Osteocyte (in vitro differentiated cells): ENCODE data around the gene TTLL4. TPM values are rescaled to one million over a fixed set of nuclear protein-coding genes. Genes with fewer than 3 reads are reported as not detected.

Source experiments
- DNase-seq: peaks from one replicate; pipeline ENCODE4 v3.0.0; 2021; ENCODE audit warnings: mixed read lengths; ENCODE audit not compliant: unreplicated experiment; ENCODE audit errors: extremely low spot score
- H3K27ac Mint-ChIP-seq: one replicate; pipeline ENCODE4 v1.8.0; 2021; ENCODE audit warnings: mild to moderate bottlenecking, mixed read lengths; ENCODE audit not compliant: unreplicated experiment
- H3K27me3 Mint-ChIP-seq: one replicate; pipeline ENCODE4 v1.8.0; 2021; ENCODE audit warnings: mixed read lengths; ENCODE audit not compliant: unreplicated experiment
- H3K36me3 Mint-ChIP-seq: one replicate; pipeline ENCODE4 v1.8.0; 2021; ENCODE audit warnings: mixed read lengths; ENCODE audit not compliant: unreplicated experiment
- H3K4me1 Mint-ChIP-seq: one replicate; pipeline ENCODE4 v1.8.0; 2021; ENCODE audit warnings: mixed read lengths; ENCODE audit not compliant: unreplicated experiment
- H3K4me3 Mint-ChIP-seq: one replicate; pipeline ENCODE4 v1.8.0; 2021; ENCODE audit warnings: mild to moderate bottlenecking, moderate library complexity, mixed read lengths; ENCODE audit not compliant: unreplicated experiment
- H3K9me3 Mint-ChIP-seq: one replicate; pipeline ENCODE4 v1.8.0; 2021; ENCODE audit warnings: mixed read lengths; ENCODE audit not compliant: unreplicated experiment
- total RNA-seq: library from RNA; stranded (reverse); gene quantifications from 2 replicates; pipeline ENCODE4 v1.2.1, GENCODE V29; 2021
- TF ChIP-seq, protein P1 (sequence below): fragments of 200-600 bp; sonication (generic); IDR thresholded peaks from 2 replicates; pipeline ENCODE4 v1.5.0; 2021; ENCODE audit warnings: antibody characterized with exemption, mild to moderate bottlenecking, moderate library complexity

TTLL4 gene
- total RNA-seq, 1 donor from 2014 or later = 28.6 TPM

GRCh38 chr2:218782528-218782844 lies 71.9 kb downstream of the TTLL4 start:
- TF ChIP-seq, protein P1, sequence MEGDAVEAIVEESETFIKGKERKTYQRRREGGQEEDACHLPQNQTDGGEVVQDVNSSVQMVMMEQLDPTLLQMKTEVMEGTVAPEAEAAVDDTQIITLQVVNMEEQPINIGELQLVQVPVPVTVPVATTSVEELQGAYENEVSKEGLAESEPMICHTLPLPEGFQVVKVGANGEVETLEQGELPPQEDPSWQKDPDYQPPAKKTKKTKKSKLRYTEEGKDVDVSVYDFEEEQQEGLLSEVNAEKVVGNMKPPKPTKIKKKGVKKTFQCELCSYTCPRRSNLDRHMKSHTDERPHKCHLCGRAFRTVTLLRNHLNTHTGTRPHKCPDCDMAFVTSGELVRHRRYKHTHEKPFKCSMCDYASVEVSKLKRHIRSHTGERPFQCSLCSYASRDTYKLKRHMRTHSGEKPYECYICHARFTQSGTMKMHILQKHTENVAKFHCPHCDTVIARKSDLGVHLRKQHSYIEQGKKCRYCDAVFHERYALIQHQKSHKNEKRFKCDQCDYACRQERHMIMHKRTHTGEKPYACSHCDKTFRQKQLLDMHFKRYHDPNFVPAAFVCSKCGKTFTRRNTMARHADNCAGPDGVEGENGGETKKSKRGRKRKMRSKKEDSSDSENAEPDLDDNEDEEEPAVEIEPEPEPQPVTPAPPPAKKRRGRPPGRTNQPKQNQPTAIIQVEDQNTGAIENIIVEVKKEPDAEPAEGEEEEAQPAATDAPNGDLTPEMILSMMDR = no peak
- no peak for DNase-seq
- H3K4me3 Mint-ChIP-seq = peak overlapping the region; percentile 65
- peaks cover 20% of the 10 kb centered on the region for H3K4me1 Mint-ChIP-seq
- H3K36me3 Mint-ChIP-seq = no peaks in the 10 kb centered on the region
- peaks cover 1% of the 10 kb centered on the region for H3K9me3 Mint-ChIP-seq
- H3K27me3 Mint-ChIP-seq = peaks cover 6% of the 10 kb centered on the region
- H3K27ac Mint-ChIP-seq = no peak overlapping the region

GRCh38 chr2:218783688-218784087 lies 73.1 kb downstream of the TTLL4 start:
- Mint-ChIP-seq H3K9me3 (peaks cover 8% of the 10 kb centered on the region), H3K27ac (no peak overlapping the region)

DNA sequence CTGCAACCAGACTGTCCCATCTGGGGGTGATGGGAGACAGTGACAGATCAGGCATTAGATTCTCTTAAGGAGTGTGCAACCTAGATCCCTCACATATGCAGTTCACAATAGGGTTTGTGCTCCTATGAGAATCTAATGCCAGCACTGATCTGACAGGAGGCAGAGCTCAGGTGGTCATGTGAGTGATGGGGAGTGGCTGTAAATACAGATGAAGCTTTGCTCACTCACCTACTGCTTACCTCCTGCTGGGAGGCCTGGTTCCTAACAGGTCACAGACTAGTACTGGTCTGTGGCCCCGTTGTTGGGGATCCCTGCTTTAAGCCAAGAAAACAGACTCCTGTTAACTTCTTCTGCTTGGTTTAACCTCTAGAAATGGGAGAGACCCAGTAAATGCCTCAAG lies 74.5 kb downstream of the TTLL4 start:
- H3K4me3 Mint-ChIP-seq = no peak overlapping the region
- H3K9me3 Mint-ChIP-seq = peaks cover 8% of the 10 kb centered on the region
- DNase-seq = no peak
- TF ChIP-seq, protein P1 = no peak
- H3K36me3 Mint-ChIP-seq = no peaks in the 10 kb centered on the region
- H3K4me1 Mint-ChIP-seq = peaks cover 20% of the 10 kb centered on the region
- H3K27me3 Mint-ChIP-seq = peaks cover 8% of the 10 kb centered on the region
- H3K27ac Mint-ChIP-seq = no peak overlapping the region

More at GRCh38 chr2:218783688-218784087, 73.1 kb downstream of the TTLL4 start:
- peaks cover 20% of the 10 kb centered on the region for H3K4me1 Mint-ChIP-seq
- no peaks in the 10 kb centered on the region for H3K36me3 Mint-ChIP-seq
- H3K27me3 Mint-ChIP-seq = peaks cover 6% of the 10 kb centered on the region
- TF ChIP-seq, protein P1 = no peak
- H3K4me3 Mint-ChIP-seq = no peak overlapping the region
- DNase-seq = no peak

DNA sequence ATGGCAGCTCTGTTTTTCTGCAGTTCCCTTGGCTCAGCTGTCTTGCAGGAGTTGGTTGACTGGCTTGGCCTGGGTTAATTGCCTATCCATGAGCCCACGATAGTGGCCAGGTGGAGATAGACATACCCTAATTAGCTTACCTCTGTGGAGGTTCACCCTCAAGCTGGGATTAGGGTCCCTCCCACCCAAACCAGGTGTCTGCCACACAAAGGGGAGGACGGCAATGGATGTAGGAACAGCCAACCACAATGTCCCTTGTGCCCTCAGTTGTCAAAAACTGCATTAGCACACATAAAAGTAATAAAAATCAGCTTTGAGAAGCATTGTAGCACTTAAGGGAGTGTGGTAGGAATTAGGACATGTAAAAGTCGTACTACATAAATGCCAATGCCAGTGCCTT lies 75.5 kb downstream of the TTLL4 start:
- H3K9me3 Mint-ChIP-seq = peaks cover 8% of the 10 kb centered on the region
- peaks cover 16% of the 10 kb centered on the region for H3K4me1 Mint-ChIP-seq
- H3K27ac Mint-ChIP-seq = no peak overlapping the region

GRCh38 chr2:218788529-218789255 lies 78.1 kb downstream of the TTLL4 start:
- Mint-ChIP-seq H3K9me3 (peaks cover 8% of the 10 kb centered on the region), H3K4me3 (no peak overlapping the region), H3K4me1 (peaks cover 2% of the 10 kb centered on the region), H3K36me3 (no peaks in the 10 kb centered on the region), H3K27me3 (peaks cover 3% of the 10 kb centered on the region), H3K27ac (no peak overlapping the region)
- DNase-seq = no peak
- TF ChIP-seq, protein P1 = no peak

More for the DNA sequence above, 75.5 kb downstream of the TTLL4 start:
- no peak for DNase-seq
- TF ChIP-seq, protein P1 = no peak
- Mint-ChIP-seq H3K4me3 (no peak overlapping the region), H3K36me3 (no peaks in the 10 kb centered on the region), H3K27me3 (peaks cover 4% of the 10 kb centered on the region)
